HG02763 (cell line): ENCODE data around the gene CADPS.

Source experiments
- ATAC-seq: cut with Tn5 transposase; IDR thresholded peaks from one replicate; pipeline ENCODE4 v1.9.1; 2021; ENCODE audit warnings: mild to moderate bottlenecking, moderate library complexity; ENCODE audit not compliant: unreplicated experiment

CADPS gene

DNA sequence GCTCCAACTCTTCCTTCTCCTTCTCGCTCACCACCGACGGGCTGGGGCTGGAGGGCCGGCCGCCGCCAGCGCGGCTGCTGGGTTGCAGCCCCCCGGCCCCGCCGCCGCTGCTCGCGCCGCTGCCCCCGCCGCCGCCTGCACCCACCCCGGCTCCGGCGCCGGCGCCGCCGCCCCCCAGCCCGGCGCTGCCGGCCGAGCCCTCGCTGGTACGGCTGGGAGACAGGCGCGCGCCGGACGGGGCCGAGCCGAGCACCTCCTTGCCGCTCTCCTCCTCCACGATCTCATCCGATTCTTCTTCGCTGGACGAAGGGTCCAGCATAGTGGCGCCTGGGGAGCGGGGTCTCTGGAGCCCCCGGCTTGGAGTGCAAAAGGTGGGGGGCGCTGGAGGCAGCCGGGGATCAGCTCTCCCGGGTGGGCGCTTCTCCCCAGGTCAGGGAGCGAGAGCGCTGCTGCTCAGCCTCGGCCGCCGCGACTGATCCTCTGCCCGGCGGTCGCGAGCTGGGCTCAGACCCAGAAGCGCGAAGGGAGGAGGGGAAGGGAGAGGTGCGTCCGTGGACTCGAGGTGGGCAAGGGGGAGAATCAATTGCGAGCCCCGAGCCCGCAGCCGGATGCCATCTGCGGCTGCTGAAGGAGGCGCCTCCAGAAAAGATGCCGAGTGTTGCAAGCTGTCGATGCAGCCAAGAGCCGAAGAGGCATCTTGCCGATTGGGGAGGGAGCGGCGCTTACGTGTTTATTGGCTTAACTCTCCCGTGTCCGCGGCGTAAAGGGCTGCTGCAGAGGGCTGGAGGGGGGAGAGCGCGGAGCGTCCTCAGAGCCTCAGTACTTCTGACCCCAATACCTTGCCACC is at the start of gene CADPS:
CADPS (minus strand) TSS at position 706 of the 847 bp plus-strand sequence; CDS start at position 319, 387 bp downstream.
- ATAC-seq = no peak

DNA sequence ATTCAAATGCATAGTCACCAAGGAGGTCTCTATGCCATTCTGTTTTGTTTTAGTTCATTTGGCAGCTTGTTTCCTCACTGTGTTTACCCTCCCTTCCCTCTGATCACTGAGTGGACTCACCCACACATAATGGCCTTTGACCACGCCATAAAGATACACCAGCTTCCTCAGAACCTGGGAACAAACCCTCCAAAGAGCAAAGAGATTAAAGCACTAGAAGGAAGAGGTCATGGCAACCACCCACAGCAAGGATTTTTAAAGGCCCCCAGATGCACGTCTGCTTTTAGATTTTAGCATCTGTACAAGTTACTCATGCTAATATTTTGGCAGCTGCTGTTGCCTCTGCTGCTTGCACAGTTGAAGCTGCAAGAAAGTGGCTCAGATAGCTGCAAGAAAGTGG is 47.9 kb upstream of the CADPS start:
- ATAC-seq = no peak

DNA sequence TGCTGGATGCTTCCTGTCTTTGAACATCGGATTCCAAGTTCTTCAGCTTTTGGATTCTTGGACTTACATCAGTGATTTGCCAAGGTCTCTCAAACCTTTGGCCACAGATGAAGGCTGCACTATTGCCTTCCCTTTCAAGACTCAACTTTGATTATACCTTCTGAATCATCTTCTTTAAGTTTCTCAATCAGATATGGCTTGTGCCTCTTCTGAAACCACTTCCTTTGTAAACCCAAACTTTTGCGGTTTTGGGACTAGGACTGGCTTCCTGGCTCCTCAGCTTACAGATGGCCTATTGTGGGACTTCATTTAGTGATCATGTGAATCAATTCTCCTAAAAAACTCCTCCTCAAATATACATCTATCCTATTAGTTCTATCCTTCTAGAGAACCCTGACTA is 47.1 kb upstream of the CADPS start:
- no peak for ATAC-seq

DNA sequence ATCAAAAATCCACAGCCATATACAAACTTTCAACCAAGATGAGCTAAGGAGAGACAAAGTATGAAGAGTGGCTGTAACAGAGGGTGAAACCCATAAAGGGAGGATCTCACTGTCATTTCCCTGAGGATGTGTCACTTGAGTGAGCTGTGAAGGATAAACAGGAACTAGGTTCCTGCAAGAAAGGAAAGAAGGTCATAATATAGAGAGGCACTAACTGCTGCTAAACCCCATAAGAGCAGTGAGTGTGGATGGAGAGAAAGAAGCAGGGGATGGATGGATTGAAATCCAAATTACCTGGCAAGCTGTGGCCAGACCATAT is 45.2 kb upstream of the CADPS start:
- ATAC-seq = no peak

DNA sequence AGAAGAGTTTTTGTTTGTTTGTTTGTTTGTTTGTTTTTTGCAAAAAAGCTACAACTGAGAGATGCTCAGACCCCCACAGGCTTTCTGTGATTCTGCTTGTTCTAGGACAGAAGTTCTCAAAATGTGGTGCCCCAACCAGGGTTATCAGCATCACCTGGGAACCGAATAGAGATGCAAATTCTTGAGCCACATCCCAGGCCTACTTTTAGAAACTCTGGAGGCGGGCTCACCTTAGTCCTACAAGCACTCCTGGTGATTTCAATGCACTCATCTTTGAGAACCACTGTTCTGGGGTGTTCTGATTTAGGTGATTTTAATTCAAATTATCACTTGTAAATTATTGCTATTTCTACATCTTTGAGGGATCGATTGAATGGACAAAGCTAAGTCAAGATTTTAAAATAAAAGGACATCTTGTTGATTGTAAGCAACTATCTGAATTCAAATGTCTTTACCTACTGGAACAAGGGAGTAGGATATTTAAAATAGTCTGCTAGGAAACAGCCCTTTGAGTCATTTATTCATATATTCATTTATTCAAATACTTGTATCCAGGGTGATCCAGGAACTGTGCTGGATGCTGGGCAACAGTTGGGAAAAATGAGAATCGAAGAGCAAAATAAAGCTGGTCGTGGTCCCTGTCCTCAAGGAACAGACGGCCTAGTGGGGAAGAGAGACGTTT is 44.7 kb upstream of the CADPS start:
- no peak for ATAC-seq

DNA sequence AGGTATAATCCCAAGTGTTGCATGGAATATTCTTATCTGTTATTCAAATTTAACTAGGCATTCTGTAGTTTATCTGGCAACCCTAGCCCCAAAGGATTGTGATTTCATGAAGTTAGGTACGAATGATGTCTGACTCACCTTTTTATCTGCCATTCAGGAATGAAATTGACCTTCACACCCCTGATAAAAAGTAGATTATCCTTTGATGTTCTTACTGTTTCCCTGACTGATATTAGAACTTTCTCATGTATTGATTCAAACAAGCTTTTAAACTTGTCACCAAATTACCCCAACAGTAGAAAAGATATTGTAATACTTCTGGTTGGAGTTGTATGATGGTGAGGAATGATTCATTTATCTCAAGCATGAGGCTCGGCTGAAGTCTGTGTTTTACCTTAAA is 43.6 kb upstream of the CADPS start:
- ATAC-seq = no peak

DNA sequence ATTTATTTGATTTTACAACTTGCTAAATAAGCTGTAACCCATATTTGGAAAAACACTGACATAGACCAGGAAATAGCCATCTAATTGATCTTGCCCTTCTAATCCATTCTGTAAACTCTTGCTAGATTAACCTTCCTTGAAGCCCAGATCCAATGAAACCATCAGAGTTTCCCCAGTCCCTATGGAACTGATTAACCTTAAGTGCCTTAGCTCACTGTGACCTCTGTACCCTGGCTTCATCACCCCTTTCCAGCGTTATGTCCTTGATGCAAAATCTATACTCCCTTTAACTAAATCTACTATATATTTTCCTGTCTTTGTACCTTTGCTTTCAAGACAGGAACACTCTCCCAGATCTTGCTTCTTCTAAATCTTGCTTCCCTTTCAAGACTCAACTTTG is 42.9 kb upstream of the CADPS start:
- ATAC-seq = no peak

DNA sequence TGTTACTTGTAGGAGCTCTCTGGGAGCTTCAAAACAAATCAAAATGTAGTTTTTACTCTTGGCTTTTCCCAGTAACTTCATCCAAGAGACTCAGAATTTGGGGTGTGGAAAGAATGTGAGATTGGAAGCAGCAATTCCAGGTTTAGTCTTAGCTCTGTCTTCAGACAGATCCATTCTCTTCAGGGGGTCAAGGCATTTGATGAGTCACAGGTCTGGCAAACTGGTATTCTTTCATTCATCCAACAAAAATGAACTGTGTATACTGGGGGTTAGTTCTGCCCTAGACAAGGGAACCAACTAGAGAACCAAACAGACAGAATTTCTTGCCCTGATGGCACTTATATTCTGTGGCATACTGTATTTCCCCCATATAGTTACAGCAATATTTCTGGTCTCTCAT is 36.3 kb upstream of the CADPS start:
- ATAC-seq = no peak

DNA sequence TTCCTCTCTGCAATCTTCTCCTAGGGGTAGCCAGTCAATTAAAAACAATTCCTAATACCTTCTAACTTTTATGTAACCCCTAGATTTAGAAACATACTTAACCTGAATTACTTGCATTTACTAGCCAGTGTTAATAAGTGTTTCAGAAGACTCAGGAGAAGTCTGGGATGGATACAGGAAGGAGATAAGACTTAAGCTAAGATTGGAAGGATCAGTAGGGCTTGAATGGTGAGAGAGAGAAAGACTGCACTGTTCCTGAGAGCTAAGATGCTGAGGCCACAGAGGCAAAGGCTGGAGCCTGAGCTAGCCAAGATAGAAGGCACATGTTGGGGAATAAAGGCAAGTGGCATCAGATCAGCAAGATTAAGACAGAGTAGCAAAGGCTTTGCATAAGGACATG is 30.1 kb upstream of the CADPS start:
- ATAC-seq = no peak

DNA sequence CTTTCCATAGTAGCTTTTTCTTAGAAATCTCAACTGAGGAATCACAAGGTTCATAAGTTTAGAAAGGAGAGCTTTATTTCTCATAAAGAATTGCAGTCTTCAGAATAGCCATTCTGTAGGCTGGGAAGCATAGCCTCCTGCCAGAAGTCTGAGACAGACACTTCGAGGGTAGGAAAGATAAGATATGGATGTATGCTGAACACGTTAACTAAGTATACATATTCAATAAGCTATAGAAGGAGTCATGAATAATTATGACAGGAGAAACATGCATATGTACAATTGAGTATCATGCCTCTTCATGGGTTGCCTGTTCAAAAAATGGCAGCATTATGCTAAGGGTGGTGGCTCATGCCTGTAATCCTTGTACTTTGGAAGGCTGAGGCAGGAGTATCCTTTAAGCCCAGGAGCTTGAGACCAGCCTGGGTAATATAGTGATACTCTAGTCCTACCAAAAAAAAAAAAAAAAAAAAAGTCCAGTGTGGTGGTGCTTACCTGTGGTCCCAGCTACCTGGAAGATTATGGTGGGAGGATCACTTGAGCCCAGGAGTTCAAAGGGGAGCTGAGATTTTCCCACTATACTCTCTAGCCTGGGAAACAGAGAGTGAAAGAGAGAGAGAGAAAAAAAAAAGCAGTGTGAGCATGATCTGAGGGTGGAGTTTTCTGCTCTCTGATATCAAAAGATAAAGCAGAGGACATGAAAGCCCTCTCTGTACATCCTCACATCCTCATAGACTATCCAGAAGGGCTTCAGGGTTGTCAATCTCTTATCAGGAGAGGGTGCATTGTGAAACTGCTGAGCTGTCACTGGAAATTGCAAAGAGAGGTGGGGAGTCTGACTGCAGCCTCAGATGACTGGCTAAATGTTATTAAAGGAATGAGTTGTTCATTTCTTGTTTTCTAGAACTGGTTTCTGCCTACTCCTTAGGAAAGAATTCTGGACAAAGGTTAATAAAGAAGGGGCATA is 23.6 kb upstream of the CADPS start:
- ATAC-seq = no peak

DNA sequence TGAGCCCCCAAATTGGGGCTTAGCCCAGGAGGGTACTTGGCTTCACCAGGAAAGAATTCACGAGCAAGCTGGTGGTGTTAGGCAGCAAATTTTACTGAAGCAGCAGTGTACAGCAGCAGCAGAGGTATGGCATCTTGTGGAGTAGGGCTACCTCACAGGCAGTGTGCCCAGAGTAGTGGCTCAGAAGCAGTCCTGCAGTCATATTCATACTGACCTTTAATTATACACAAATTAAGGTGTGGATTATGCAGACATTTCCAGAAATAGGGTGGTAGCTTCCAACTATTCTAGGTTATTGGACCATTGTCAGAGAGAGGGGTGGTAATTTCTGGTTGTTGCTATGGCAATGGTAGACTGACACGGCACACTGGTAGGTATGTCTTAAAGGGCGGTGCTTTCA is 20.7 kb upstream of the CADPS start:
- no peak for ATAC-seq

DNA sequence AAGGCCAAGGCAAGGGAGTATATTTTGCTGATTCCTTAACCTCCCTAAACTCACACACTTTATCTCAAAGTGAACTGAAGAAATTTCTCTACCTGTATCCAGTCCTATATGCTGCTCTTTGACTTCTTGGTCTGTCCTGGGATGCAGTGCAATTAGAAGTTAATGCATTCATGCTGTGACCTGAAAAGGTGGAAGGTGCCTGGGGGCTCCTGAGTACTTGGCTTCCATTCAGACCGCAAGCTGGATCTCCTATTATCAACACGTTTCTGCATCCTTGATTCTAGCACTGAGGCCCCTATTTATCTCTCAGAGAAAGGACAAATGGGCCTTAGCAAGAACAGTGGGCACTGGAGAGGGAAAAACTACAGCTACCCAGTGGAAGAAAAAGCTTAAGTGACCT is 17.7 kb upstream of the CADPS start:
- no peak for ATAC-seq

DNA sequence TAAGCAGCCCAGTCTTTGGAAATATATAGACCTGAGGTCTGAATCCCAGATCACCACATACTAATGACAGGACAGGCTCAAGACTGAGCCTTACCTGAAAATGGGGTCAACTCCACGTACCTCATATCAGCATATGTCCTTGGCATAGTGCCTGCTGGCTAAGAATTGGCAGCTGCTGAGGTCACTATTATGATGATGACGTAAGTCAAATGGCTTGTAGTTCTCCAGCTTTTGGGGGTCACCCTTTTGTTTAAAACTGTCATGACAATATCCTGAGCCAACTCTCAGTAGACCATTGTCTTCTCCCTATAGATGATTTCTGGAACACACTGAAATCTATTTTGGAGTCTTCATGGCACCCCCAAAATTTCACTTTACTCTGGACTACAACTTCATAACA is 16.8 kb upstream of the CADPS start:
- no peak for ATAC-seq

DNA sequence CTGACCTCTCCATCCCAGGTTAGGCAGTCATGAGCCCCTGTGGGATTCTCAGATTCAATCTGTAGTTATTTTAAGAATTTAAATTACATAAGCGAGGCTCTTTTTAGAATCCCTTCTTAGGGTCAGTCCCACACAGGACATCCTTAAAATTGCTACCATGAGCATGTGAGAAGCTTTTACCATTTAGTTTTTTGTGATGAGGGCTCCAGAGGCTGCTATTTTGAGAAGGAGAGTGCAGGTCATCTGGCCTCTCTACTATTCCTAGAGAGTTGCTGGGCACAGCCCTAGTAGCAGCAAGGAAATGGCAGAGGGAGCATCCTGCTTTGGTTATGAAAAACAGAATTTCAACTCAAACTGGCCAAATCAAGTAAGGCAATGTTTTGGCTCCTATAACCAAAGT is 13.6 kb upstream of the CADPS start:
- no peak for ATAC-seq

DNA sequence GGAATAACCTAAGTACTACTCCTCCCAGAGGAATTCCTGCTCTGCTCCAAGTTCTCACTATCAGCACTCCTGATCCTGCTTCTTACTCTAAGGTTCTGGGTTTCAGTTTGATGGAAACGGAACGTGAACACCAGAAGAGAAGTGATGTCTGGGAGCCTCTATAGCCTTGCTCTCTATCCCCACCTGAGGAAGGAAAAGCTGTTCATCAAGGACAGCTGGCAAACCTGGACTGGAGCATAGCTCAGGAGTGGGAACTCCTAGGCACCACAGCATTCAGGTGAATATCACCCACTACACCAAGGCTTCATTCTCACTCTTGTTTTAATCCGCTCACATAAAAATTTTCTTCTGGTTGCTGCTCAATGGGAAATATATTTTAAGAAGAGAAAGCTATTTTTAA is 13.0 kb upstream of the CADPS start:
- no peak for ATAC-seq

DNA sequence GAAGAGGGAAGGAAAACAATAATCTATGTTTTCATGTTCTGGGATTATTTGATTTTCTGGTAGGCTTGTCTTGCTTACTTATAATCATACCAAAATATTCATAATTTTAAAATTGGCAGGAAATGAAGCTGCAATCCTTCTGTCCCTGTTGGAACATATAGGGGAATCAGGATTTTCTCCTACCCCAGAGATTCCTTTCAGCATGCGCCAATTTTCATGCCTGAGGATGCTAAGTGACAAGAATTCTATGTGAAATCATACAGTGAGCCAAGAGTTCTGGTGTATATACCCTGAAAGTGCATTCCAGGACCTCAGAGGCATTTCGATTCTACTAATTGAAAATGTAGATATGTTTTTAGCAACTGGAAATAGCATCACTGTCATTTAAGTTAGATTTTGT is 9.9 kb upstream of the CADPS start:
- ATAC-seq = no peak

DNA sequence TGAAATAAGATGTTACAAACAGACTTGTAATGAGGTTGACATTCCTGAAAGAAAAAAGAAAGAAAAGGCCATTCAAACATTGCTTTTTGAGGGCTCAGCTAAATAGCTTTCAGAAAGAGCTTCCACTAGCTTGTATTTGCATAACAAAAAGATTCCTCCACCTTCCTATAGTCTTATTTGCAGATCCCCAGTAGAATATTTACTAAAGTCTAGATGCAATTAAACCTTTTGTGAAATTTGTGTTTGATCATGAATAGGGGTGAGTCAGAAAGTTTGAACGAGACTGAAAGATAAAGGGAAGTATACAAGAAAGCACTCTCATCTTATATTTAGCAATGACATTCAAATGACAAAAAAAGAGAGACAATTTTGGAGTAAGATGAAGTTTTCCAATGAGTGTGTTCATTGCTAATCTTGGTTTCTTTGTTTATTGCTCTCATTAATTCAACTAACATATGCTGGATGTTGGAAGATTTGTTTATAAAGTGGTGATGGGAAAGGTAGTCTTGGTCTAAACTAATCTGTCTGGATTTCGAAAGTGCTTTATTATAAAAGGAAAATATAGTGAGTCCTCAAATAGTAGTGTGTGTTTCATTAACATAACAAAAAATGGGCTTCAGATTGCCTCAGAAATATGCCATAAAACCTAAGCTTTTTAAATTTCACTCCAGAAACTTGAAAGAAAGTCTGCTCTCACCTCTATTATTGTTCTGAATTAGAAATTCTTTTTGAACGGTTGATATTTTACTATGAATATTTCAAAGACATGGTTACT is 9.1 kb upstream of the CADPS start:
- no peak for ATAC-seq

DNA sequence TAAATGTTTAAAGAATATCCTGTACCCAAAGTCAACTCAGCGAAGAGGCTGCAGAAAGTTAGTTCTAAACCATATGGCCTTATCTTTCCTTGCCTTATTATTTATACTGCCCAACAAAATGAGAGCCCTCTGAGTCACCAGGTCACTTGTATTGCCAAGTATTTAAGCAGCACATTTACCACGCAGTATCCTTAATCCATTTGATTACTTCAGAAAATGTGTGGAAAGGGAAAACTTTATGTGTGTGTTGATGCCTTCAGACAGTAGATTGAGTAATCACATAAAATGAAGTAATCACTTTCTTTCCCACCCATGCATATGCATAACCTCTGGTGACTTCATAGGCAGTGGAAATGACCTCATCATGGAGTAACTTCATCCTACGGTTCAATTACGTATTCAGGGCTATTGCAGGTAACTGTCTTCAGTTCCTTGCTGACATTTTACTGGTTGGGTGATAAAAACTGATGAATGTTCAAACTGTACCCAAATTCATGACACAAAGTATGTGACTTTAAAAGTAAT is 7.5 kb upstream of the CADPS start:
- no peak for ATAC-seq

DNA sequence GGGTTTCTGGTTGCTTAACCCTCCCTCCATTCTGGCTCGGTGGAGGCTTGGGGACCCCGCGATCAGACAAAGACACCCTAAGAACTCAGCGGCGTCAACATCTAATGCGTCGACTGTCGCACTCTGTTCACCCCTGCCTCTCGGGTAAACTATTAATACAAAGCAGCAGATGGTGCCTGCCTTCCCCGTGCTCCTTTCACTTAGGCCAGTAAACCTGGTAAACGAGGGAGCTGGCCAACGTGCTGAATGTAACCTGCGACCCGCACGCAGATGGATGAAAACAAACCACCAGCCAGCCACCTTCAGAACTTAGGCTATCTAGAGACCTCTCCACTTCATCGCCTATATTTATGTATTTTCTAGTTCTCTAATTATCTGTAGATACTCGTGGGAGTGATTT is 848 bp upstream of the CADPS start:
- no peak for ATAC-seq

DNA sequence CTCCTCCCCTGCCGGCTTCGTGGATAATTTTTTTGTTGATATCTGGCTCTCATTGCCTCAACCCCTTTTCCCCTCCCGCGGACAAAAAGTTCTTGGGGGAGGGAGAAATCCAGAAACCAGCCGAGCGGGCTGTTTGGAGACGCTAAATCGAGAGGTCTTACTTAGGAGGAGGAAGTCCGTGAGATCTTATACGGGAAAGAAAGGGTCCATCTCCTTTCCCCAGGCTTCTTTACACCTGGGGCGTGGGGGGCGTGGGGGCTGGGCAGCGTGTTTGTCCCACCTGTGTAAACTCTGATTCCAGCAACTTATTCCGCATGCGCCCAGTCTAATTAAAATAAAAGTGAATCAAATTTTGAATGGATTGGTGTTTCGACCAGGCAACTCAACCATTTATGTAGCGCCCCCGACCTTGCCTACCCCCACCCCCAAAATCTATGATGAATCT is 364 bp upstream of the CADPS start:
- ATAC-seq = no peak
